Chondrocyte (in vitro differentiated cells): Measurements from ENCODE around the gene SLC35E3. TPM values are rescaled to one million over a fixed set of nuclear protein-coding genes. Genes with fewer than 3 reads are reported as not detected.
"Not testable (repeated sequence)": the region's sequence is repeated elsewhere in the genome, so short reads cannot be mapped to it uniquely, and the experiment has no call there.

Source experiments
- DNase-seq: peaks from one replicate; pipeline ENCODE4 v3.0.0; 2021; ENCODE audit warnings: mixed read lengths, low spot score
- H3K27ac Mint-ChIP-seq: one replicate; pipeline ENCODE4 v1.8.0; 2021; ENCODE audit warnings: mild to moderate bottlenecking, moderate library complexity, mixed read lengths; ENCODE audit not compliant: unreplicated experiment
- H3K27me3 Mint-ChIP-seq: 2 replicates; pipeline ENCODE4 v1.8.0; 2021; ENCODE audit warnings: low read depth, mixed read lengths
- H3K36me3 Mint-ChIP-seq: 2 replicates; pipeline ENCODE4 v1.8.0; 2021; ENCODE audit warnings: low read depth, mixed read lengths
- H3K4me1 Mint-ChIP-seq: 2 replicates; pipeline ENCODE4 v1.8.0; 2021; ENCODE audit warnings: low read depth, mild to moderate bottlenecking, mixed read lengths
- H3K4me3 Mint-ChIP-seq: one replicate; pipeline ENCODE4 v1.8.0; 2021; ENCODE audit warnings: mild to moderate bottlenecking, moderate library complexity, mixed read lengths; ENCODE audit not compliant: unreplicated experiment
- H3K9me3 Mint-ChIP-seq: 2 replicates; pipeline ENCODE4 v1.8.0; 2021; ENCODE audit warnings: low read depth, mixed read lengths
- total RNA-seq: library from RNA; stranded (reverse); gene quantifications from 3 replicates; pipeline ENCODE4 v1.2.1, GENCODE V29; 2021
- TF ChIP-seq, protein P1 (sequence below): fragments of 200-600 bp; sonication (generic); IDR thresholded peaks from 2 replicates; pipeline ENCODE4 v1.5.0; 2021; ENCODE audit warnings: antibody characterized with exemption, mild to moderate bottlenecking, moderate library complexity

The SLC35E3 gene
- total RNA-seq, 1 donor from 2014 or later: 13.6 TPM

GRCh38 chr12:68809190-68810026 lies 63.4 kb downstream of the SLC35E3 start:
- H3K27me3 Mint-ChIP-seq: no peaks in the 10 kb centered on the region
- no peaks in the 10 kb centered on the region for H3K9me3 Mint-ChIP-seq
- peaks cover 22% of the 10 kb centered on the region for H3K36me3 Mint-ChIP-seq
- TF ChIP-seq, protein P1, sequence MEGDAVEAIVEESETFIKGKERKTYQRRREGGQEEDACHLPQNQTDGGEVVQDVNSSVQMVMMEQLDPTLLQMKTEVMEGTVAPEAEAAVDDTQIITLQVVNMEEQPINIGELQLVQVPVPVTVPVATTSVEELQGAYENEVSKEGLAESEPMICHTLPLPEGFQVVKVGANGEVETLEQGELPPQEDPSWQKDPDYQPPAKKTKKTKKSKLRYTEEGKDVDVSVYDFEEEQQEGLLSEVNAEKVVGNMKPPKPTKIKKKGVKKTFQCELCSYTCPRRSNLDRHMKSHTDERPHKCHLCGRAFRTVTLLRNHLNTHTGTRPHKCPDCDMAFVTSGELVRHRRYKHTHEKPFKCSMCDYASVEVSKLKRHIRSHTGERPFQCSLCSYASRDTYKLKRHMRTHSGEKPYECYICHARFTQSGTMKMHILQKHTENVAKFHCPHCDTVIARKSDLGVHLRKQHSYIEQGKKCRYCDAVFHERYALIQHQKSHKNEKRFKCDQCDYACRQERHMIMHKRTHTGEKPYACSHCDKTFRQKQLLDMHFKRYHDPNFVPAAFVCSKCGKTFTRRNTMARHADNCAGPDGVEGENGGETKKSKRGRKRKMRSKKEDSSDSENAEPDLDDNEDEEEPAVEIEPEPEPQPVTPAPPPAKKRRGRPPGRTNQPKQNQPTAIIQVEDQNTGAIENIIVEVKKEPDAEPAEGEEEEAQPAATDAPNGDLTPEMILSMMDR: no peak
- H3K27ac Mint-ChIP-seq: peak overlapping the region; percentile 99
- peaks cover 35% of the 10 kb centered on the region for H3K4me1 Mint-ChIP-seq
- DNase-seq: no peak
- peak overlapping the region; percentile 95 for H3K4me3 Mint-ChIP-seq

- H3K9me3 Mint-ChIP-seq, DNase-seq, H3K27me3 Mint-ChIP-seq: not testable (repeated sequence)
- Mint-ChIP-seq H3K36me3 (peaks cover 23% of the 10 kb centered on the region), H3K27ac (peak overlapping the region; percentile 68), H3K4me3 (peak overlapping the region; percentile 95), H3K4me1 (peaks cover 40% of the 10 kb centered on the region)
These were observed 64.0 kb downstream of the SLC35E3 start for GRCh38 chr12:68810027-68810389.

GRCh38 chr12:68811573-68811972 lies 65.6 kb downstream of the SLC35E3 start:
- not testable (repeated sequence) for H3K27me3 Mint-ChIP-seq, H3K9me3 Mint-ChIP-seq, DNase-seq
- H3K4me1 Mint-ChIP-seq: peaks cover 50% of the 10 kb centered on the region
- H3K36me3 Mint-ChIP-seq: peaks cover 27% of the 10 kb centered on the region
- H3K27ac Mint-ChIP-seq: peak overlapping the region; percentile 49
- H3K4me3 Mint-ChIP-seq: peak overlapping the region; percentile 60

DNA sequence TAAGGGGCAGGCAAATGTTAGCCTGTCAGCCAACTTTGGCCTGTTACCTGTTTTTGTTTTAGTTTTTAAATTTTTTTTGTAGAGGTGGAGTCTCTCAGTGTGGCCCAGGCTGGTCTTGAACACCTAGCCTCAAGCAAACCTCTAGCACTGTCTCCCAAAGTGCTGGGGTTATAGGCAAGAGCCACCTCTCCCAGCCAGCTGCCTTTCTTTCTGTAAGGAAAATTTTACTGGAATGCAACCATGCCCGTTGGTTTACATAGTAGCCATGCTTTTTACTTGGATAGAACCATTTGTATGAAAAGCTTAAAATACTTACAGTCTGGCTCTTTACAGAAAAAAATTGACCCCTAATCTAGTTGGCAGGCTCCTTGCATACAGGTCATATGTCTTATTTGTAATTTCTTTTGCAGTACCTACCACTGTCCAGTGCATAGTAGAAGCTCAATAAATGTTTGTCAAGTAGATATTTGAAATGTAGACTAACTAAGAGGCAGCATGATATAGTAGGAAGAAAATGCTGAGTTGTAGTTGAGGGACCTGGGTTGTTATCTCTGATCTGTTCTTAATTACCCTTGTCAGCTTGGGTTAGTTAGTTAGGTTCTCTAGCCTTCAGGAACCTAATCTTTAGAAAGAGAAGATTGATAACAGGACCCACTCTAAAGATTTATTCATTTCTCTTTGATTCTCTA lies 66.7 kb downstream of the SLC35E3 start:
- H3K36me3 Mint-ChIP-seq: peaks cover 27% of the 10 kb centered on the region
- no peaks in the 10 kb centered on the region for H3K9me3 Mint-ChIP-seq
- no peaks in the 10 kb centered on the region for H3K27me3 Mint-ChIP-seq
- peaks cover 46% of the 10 kb centered on the region for H3K4me1 Mint-ChIP-seq
- peak overlapping the region; percentile 33 for H3K4me3 Mint-ChIP-seq
- no peak for DNase-seq
- no peak overlapping the region for H3K27ac Mint-ChIP-seq
- TF ChIP-seq, protein P1: no peak

- H3K36me3 Mint-ChIP-seq: peaks cover 27% of the 10 kb centered on the region
- no peak overlapping the region for H3K27ac Mint-ChIP-seq
- no peaks in the 10 kb centered on the region for H3K9me3 Mint-ChIP-seq
- no peak for DNase-seq
- H3K4me1 Mint-ChIP-seq: peaks cover 46% of the 10 kb centered on the region
- H3K27me3 Mint-ChIP-seq: no peaks in the 10 kb centered on the region
- TF ChIP-seq, protein P1: no peak
- peak overlapping the region; percentile 24 for H3K4me3 Mint-ChIP-seq
These were observed 67.2 kb downstream of the SLC35E3 start for GRCh38 chr12:68813242-68813593.

GRCh38 chr12:68814490-68815231 lies 68.7 kb downstream of the SLC35E3 start:
- TF ChIP-seq, protein P1: no peak
- no peak overlapping the region for H3K27ac Mint-ChIP-seq
- peaks cover 33% of the 10 kb centered on the region for H3K36me3 Mint-ChIP-seq
- H3K9me3 Mint-ChIP-seq: no peaks in the 10 kb centered on the region
- H3K27me3 Mint-ChIP-seq: no peaks in the 10 kb centered on the region
- H3K4me3 Mint-ChIP-seq: no peak overlapping the region
- H3K4me1 Mint-ChIP-seq: peaks cover 46% of the 10 kb centered on the region
- DNase-seq: no peak
